ENCODE measurements around the gene SSU72.
"Not testable (repeated sequence)": the region's sequence is repeated elsewhere in the genome, so short reads cannot be mapped to it uniquely, and the experiment has no call there.

SSU72 gene

DNA sequence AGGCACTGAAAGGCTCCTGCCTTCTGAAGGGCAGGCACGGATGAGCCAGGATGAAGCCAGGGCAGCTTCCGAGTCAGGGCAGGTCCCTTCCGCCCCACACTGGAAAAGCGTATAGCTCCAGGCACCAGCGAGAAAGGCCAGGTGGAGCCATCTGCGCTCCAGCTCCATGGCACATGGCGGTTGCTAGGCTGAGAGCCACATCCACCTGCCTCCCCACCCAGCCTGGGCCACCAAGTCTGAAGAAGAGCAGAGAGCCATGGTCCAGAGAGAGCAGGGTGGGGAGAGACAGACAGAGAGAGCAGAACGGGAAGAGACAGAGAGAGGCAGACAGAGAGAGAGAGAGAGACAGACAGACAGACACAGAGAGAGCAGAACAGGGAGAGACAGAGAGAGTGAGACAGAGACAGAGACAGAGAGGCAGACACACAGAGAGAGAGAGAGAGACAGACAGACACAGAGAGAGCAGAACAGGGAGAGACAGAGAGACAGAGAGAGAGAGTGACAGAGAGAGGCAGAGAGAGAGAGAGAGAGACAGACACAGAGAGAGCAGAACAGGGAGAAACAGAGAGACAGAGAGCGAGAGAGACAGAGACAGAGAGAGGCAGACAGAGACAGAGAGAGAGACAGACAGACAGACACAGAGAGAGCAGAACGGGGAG, 20.1 kb upstream of the SSU72 start:
- peak; percentile 25 to 34 for DNase-seq

DNA sequence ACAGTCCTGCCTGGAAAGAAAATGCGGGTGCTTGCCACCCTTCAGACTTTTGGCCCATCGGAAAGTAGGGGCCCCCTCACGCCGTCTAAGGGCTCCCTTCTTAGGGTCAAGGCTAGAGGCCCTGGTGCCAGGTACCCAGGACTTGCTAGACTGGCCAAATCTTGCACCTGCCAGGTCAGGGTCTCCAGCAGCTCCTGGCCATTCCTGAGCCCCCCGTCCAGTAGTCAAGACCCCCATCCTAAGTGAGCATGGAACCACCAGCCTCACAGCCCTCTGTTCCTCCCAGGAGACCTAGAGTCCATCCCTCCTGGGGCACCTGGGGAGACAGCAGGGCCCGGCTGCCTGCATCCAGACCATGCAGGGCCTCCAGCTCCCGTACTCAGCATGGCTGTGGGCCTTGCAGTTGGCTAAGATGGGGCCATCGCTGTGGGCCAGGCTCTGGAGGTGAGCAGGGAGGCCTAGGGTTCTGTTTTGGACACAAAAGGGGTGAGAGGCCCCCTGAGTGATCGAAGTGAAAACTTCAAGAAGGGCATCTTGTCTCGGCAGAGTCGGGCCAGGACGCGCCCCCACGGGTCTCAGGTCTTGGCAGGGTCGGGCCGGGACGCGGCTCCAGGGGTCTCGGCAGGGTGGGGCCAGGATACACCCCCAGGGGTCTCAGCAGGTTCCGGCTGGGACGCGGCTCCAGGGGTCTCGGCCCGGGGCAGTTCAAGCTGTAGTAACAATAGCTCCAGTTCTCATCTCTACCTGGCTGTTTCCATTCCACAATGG, 19.4 kb upstream of the SSU72 start:
- no peak for DNase-seq

DNA sequence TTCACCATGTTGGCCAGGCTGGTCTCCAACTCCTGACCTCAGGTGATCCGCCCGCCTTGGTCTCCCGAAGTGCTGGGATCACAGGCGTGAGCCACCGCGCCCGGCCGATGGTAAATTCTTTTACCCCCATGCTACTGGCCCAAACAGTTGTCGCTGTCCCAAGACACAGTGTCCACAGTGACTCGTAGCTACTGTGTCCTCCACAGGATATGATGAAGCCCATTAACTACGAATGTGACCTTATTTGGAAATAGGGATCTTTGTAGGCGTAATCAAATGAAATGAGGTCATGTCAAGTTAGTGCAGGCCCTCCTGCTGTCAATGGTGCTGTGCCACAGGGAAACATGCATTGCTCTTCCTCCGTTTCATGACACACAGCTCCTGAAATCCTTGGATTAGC, 16.8 kb upstream of the SSU72 start:
- DNase-seq, result no peak

DNA sequence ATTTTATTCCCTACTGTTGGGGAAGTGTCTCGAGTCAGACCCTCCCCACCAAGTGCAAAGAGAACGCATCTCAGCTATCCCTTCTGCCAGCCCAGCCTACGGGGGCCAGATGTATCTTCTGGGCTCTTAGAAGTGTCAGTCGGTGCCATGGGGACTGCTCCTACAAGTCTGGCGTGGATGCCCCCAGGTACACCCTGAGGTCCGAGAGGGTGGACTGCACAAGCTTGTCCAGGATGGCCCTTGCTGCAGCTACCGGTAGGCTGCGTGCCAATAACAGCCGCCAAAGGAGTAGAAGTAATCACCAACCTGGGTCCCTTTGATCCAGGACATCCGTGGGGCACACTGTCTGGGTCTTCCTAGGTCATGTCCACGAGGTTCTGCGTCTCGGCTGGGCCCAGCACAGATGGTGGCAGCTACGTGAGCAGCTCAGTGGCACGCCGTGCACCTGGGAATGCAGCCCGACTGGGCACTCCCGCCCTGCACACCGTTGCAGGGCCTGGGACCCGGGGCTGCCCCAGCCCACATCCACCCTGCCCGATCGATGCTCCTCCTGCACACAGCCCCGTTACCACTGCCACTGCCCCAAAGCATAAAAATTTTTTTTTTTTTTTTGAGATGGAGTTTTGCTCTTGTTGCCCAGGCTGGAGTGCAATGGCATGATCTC, 8.8 kb upstream of the SSU72 start:
- DNase-seq, result no peak

DNA sequence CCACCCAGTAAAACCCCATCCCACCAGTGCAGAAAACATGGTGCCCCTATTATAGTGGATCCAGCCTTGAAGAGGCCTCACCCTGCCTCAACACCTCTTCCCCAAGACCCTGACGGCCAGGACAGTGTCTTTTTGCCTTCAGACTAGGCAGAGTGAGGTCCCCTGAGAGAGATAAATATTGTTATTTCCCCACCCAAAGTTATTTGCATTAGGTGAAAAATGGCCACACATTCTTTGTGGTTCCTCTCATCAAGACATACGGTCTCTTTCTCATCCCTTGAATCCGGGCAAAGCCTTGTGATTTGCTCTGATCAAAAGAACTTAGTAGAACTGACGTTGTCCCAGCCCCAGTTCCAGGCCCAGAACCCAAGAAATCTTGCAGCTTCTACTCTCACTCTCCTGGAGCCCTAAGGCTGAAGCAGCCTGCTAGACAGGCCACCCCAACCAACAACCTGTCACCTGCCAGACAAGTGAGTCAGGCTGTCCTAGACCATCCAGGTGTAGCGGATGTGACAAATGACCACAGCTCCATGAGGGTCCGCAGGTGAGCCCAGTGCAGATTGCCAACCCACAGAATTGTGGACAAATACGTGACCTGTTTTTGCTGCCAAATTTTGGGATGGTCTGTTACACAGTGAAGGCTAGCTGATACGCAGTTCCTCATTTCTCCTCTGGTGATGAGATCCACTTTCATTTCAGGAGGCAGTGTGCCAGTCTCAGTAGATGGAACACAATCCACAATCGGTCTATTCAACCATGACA, 8.1 kb upstream of the SSU72 start:
- no peak for DNase-seq

- DNase-seq, result no peak
Observed at GRCh38 chr1:1578371-1578940, 3.8 kb upstream of the SSU72 start.

- DNase-seq, result no peak
Observed at GRCh38 chr1:1577367-1578011, 2.8 kb upstream of the SSU72 start.

DNA sequence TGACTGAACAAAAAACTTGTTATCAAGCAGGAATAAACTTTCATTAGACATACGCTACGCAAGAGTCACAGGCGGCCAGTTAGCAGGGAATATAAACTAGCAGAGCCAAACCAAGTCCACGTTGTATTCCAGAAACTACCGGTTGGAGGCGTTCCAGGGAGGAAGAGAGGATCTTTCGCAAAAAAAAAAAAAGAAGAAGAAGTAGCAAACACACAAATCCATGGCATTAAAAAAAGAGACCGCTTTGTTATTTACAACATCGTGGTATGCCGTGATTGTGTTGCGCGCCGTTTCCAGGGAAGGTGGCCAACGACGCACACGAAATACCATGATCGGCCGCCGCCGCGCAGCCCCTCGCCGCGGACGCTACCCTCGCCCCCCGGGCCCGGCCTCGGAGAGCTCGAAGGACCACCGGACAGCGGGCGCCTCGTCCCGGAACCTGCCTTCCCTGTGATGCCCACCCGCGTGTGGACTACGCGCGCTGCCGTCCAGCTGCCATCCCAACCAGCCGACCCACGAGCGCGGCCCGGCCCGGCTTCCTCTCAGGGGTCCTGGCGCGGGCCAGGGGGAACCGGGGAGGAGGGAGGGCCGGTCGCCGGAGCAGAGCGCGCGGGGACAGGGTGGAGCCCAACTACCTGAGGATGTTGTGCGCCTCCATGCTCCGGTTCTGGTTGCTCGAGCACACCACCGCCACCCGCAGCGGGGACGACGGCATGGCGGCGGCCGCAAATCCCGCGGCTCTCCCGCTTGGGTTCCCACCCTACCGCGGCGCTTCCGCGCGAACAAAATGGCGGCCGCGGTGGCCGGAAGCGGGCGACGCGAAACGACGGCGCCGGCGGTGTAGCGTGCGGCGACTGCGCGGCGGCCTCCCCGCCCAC, 581 bp downstream of the SSU72 start:
- DNase-seq, result peak; percentile 64 to 88

GRCh38 chr1:1569341-1569740, 5.3 kb downstream of the SSU72 start:
- DNase-seq, result no peak

- no peak for DNase-seq
Observed at GRCh38 chr1:1567891-1568291, 6.8 kb downstream of the SSU72 start.

GRCh38 chr1:1567152-1567875, 7.3 kb downstream of the SSU72 start:
- DNase-seq, result no peak

- DNase-seq, result no peak
Observed at GRCh38 chr1:1565340-1565739, 9.3 kb downstream of the SSU72 start.

GRCh38 chr1:1564268-1564667, 10.4 kb downstream of the SSU72 start:
- DNase-seq, result no peak

DNA sequence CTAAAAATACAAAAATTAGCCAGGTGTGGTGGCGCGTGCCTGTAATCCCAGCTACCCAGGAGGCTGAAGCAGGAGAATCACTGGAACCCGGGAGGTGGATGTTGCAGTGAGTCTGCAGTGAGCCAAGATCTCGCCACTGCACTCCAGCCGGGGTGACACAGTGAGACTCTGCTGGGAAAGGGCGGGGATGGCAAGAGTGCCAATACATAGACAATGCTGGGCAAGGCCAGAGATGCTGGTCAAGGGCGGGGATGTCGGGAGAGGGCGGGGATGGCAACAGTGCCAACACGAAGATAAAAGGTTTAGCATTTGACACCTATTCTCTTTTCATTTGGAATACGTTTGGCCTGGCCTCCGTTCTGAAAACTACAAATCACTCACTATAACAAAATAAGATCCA, 11.0 kb downstream of the SSU72 start:
- DNase-seq, result no peak

DNA sequence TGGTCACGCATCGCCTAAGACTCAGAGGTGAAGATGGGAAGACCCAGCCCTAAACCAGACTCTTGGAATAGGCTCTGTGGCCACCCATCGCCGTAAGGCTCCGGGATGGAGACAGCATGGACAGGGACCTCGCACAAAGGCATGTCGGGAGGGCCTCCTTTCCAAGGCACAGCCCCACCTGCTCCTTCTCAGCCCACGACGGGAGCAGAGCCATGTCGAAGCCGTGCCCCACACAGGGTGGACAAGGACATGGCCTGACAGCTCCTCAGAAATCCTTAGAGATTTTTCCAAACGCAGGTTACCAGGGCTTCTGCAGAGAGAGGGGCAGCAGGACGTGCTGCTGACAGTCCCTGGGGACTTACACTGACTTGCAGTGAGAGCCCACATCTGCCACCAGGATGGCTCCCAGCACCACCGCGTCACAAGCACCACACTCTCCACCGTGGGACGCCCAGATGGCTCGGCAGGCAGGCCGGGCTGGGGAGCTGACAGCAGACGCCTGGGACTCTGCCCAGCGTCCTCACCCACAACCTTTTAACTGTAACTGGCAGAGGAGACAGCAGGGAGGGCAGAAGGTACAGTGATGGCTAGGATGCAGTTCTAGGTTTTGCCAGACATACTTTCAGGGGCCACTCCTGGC, 12.0 kb downstream of the SSU72 start:
- no peak for DNase-seq

GRCh38 chr1:1561801-1562470, 12.7 kb downstream of the SSU72 start:
- DNase-seq, result no peak

- no peak for DNase-seq
Observed at GRCh38 chr1:1560178-1560577, 14.5 kb downstream of the SSU72 start.

DNA sequence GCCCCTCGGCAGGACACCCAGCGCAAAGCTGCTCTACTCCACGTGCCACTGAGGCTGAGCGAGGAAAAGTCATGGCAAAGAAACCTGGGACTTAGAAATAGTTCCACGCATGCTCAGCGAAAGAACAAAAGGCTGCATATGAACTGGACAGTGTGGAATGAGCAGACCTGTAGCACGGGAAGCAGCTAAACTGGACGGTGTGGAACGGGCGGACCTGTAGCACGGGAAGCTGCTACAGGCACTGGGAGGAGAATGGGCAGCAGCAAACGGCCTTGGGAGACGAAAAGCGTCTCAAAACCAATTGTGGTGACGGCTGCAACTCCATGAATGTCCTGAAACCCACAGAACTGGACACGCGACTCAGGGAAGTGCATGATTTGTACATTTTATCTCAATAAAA, 15.6 kb downstream of the SSU72 start:
- no peak for DNase-seq

DNA sequence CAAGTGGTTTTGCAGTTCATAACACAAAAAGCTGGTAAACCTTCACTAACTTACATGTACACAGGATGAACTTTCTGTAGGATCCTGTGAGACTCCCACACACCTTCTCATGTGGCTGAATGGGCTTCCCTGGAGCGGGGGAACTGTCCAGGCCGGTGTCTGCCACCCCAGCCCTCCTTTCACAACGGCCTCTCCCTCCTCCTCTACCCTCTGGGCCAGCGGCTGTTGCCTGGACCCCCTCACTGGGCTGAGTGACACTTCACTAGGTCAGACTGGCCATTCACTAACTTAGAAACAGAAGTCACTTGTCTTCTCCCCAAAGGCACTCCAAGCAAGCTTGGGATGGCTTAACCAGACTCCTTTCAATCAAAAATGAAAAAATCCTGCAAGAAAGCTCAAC, 16.1 kb downstream of the SSU72 start:
- no peak for DNase-seq

DNA sequence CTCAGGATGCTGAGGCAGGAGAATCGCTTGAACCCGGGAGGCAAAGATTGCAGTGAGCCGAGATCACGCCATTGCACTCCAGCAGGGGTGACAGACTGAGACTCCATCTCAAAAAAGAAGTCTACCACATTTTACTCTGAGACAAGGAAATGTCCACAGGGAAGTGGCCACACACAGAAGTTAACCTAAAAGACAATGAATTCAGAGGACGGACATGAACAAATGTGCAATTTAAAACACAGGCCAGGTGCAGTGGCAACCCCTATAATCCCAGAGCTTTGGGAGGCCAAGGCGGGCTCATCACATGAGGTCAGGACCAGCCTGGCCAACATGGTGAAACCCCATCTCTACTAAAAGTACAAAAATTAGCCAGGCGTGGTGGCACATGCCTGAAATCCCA, 17.0 kb downstream of the SSU72 start:
- not testable (repeated sequence) for DNase-seq

Data from NCI-H1930 (cell line).